ENCODE results near the gene CPAMD8. TPM values are rescaled to one million over a fixed set of nuclear protein-coding genes. Genes with fewer than 3 reads are reported as not detected.

The CPAMD8 gene
- total and polyA plus RNA-seq, 9 of the 15 experiments (the other 6 are each of a cell fraction or from before 2014, with no cell fraction given): 0.20 to 2.1 (median 1.3) TPM

DNA sequence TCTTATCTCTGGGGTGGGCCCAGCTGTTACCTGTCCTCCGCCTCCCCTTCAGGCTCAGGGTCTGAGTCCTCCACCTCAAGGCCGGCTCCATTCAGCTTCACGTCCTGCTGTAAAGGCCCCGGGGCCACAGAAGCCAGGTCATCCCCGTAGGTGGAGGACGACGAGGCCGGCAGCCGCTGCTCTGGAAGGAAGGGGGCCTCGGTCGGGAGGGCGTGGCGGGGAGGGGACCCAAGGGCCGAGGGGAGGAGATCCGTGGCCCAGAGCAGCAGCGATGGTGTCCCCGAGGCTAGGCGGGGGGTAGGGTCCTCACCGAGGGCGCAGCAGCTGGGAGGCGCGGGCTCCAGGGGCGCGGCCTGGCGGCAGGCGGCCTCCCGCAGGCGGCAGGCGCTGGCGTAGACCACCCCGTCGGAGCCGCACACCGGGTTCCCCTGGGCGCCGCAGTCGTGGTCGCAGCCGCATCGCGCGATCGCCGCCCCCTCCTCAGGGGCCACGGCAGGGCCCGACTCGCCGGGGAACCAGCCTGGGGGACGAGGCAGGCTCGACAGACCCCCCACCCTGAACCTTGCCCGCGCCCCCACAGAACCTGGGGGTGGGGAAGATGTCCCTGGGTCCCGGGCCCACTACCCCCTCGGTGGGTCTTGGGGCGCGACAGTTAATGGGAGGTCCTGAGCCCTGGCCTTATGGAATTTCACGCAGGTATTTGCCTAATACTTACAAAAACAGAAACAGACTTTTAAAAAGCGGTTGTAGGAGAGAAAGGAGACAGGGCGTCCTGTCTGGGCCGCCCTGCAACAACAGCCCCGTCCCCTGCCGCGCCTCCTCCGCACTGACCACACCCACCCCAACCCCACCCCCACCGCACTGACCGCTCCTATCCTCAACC is 130.2 kb downstream of the CPAMD8 start (continued):
- TF ChIP-seq ZMIZ1 (IDR thresholded peaks at IDR 0.05; ENCODE audit: low read depth in 2 of 2, low read length in 2 of 2) (no peak), SMAD4 (CRISPR knock-in tag; conservative IDR thresholded peaks at IDR 0.05) (0 out of 2 replicates have a peak, but pooled peaks have one; percentile 29), HEY1 (CRISPR knock-in tag; IDR thresholded peaks at IDR 0.05; ENCODE audit: borderline replicate concordance) (no peak), NCOA1 (IDR thresholded peaks at IDR 0.05; ENCODE audit: low read depth) (no peak), KLF1 (tag; IDR thresholded peaks at IDR 0.05) (peak; percentile 55; the same call in 1 of the 2 replicates), ELK1 (CRISPR knock-in tag; IDR thresholded peaks at IDR 0.05) (no peak), MEF2A (IDR thresholded peaks at IDR 0.05; ENCODE audit: control insufficient read depth, low read depth, low read length) (no peak), LCOR (CRISPR knock-in tag; IDR thresholded peaks at IDR 0.05) (no peak), NR2C1 (IDR thresholded peaks at IDR 0.05) (no peak), NR2C1 (tag; IDR thresholded peaks at IDR 0.05) (no peak), ZNF274 (IDR thresholded peaks at IDR 0.05; ENCODE audit: borderline replicate concordance, low read depth, low read length) (no peak), ELF2 (CRISPR knock-in tag; IDR thresholded peaks at IDR 0.05) (no peak), FIP1L1 (IDR thresholded peaks at IDR 0.05; ENCODE audit: low read depth, low read length, poor library complexity, severe bottlenecking) (peak; percentile 68), PTTG1 (tag; IDR thresholded peaks at IDR 0.05; ENCODE audit: low read depth) (no peak), HDAC6 (IDR thresholded peaks at IDR 0.05; ENCODE audit: low read depth, low read length) (peak; percentile 65; the same call in 1 of the 2 replicates), MTA2 (IDR thresholded peaks at IDR 0.05; ENCODE audit: low read depth) (no peak), ZNF766 (CRISPR knock-in tag; conservative IDR thresholded peaks at IDR 0.05) (no peak), ZNF395 (CRISPR knock-in tag; IDR thresholded peaks at IDR 0.05) (no peak), MBD2 (IDR thresholded peaks at IDR 0.05; ENCODE audit: borderline replicate concordance, low read depth) (0 out of 2 replicates have a peak, but pooled peaks have one; percentile 26), ZNF24 (IDR thresholded peaks at IDR 0.05) (no peak)
- TF ChIP-seq, protein P1, sequence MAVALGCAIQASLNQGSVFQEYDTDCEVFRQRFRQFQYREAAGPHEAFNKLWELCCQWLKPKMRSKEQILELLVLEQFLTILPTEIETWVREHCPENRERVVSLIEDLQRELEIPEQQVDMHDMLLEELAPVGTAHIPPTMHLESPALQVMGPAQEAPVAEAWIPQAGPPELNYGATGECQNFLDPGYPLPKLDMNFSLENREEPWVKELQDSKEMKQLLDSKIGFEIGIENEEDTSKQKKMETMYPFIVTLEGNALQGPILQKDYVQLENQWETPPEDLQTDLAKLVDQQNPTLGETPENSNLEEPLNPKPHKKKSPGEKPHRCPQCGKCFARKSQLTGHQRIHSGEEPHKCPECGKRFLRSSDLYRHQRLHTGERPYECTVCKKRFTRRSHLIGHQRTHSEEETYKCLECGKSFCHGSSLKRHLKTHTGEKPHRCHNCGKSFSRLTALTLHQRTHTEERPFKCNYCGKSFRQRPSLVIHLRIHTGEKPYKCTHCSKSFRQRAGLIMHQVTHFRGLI (CRISPR knock-in tag; IDR thresholded peaks at IDR 0.05): no peak
